GM18909 (cell line): ENCODE measurements around the gene DHRS1.

Experiments used
- ATAC-seq: cut with Tn5 transposase; IDR thresholded peaks from one replicate; pipeline ENCODE4 v1.9.1; 2021; ENCODE audit warnings: mild to moderate bottlenecking; ENCODE audit not compliant: unreplicated experiment, poor library complexity

Gene DHRS1

DNA sequence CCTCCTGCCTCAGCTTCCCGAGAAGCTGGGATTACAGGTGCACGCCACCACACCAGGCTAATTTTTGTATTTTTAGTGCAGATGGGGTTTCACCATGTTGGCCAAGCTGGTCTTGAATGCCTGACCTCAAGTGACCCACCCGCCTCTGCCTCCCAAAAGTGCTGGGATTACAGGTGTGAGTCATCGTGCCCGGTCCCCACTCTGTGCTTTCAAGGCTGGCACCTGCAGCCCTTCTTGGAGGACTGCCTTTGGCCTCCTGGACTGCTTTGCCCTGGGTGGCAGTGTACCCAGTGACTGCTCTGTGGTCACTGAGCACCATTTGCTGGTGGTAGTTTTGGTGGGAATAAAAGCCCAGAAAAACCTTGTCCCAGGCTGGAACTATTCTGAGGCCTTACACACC lies 12.6 kb downstream of the DHRS1 start:
- no peak for ATAC-seq

DNA sequence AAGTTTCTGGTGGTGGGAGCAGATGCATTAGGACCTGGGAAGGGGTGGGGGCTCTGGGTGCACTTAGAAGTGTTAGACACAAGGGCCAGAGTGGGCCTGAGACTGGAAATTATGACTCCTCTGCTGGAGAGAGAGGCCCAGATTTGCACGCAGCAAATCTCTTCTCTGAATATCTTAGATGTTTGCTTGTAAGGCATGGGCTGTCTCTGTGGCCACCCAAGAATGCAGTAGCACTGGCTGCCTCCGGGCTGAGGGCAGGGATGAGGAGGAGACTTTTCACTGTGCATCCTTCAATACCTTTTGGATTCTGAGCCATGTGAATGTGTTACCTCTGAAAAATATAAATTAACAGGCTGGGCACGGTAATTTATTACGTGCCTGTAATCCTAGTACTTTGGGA lies 14.2 kb downstream of the DHRS1 start:
- no peak for ATAC-seq

DNA sequence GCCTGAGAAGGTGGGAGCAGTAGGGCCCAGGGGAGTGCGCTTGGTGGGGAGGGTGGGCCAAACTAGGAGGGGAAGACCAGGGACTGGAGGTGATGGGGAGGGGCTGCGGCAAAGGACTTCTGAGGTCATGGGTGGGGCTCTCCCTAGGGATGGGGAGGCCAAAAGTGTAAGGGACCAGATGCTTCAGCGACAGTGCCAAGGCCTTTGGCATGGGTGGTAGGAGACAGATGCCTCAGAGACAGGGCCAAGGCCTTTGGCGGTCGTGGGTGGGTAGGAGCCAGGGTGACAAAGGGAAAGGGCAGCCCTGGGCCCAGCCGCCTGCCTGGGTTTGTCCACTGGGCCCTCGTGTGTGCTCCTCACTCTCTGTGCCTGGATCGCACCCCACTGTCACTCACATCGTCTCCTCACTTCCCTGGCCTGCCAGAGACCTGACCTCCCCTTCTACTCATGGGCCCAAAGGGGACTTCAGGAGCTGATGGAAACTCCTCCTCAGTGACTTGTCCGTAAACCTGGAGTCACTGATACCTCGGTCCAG lies 15.0 kb downstream of the DHRS1 start:
- no peak for ATAC-seq

DNA sequence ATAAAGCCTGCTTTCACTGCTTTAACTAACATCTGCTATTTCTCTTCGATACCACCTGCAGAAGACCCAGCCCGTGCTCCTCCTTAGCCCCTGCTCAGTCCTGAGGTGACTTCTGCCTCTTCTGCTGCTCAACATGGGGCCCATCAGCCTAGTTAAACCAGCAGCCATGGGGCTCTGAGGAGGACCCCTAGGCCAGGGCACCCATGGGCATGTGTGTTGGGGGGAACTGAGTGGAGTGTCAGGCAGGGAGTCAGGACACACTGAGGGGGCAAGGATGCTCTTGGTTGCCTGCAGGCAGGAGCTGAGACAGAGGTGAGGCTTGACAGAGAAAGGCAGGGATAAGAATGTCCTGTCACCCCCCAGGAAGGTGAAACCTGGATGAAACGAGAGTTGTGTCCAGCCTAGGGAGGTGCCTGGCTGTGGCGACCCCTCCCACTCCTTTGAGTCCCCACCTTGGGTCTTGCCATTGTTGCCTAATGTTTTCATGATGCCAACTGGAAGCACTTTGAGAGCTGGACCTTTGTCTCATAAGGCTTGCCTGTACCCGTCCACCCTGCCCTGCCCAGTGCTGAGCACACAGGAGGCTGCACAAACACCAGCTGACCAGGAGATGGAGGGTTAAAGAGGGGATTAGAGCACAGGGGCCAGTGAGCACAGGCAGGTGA lies 15.7 kb downstream of the DHRS1 start:
- no peak for ATAC-seq

DNA sequence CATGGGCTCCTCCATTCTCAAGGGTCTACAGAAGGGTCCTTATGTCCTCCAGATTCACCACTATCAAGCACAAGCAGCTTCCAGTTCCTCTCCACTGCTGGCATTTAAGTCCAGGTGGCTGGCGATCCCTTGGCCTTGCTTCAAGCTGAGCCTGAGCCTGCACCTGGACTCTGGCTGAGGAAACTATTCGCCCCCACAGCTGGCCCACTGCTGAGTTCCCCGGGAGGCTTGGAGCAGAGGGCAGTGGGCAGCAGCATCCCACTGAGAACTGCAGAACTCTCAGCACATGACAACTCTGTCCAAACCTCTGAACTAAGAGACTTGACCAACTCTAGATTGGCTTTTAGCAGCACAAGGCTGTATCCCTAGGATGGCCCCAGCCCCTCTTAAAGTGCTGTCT lies 16.8 kb downstream of the DHRS1 start:
- ATAC-seq: no peak

DNA sequence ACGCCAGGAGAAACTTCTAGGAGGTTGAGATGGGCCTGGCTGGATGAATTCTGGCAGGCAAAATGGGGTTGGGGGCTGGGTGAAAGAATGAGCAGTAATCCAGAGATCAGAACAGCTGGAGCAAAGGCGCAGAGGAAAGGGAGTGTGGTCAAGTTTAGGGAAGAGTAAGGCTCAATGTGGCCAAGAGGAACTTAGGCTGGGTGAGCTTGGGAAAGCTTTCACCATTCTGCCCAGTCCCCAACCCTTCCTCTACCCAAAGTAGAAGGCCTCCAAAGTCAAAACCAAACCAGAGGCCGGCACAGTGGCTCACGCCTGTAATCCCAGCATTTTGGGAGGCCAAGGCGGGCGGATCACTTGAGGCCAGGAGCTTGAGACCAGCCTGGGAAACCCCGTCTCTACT lies 17.9 kb downstream of the DHRS1 start:
- no peak for ATAC-seq

DNA sequence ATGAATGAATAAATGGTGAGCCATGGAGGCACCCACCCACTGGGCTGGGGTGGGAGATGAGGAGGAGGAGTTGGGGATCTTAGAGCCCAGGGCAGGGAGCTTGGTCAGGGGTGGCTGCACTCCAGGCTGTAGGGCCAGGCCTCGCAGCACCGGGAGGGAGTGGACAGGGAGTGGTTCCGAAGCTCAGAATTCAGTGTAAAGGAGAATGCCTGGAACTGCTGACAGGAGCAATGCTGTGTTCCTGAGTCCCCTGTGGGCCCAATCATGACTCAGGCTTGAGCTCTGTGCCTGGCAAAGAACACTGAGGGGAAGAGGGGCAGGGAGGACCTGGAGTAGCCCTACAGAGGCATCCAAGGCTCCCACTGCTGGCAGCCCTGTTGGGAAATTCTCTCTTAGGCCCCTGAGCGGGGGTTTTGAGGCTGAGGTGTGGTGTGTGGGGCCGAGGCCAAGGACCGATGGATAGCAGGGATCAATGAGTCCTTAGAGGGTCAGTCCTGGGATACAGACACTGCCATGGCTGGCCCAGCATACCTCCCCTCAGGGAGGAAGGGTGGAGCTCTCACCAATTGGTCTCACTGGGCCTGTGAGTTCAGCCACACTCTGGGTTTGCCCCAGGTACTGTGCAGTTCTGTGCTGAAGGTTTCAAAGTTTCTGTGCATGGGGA lies 18.7 kb downstream of the DHRS1 start:
- ATAC-seq: no peak

DNA sequence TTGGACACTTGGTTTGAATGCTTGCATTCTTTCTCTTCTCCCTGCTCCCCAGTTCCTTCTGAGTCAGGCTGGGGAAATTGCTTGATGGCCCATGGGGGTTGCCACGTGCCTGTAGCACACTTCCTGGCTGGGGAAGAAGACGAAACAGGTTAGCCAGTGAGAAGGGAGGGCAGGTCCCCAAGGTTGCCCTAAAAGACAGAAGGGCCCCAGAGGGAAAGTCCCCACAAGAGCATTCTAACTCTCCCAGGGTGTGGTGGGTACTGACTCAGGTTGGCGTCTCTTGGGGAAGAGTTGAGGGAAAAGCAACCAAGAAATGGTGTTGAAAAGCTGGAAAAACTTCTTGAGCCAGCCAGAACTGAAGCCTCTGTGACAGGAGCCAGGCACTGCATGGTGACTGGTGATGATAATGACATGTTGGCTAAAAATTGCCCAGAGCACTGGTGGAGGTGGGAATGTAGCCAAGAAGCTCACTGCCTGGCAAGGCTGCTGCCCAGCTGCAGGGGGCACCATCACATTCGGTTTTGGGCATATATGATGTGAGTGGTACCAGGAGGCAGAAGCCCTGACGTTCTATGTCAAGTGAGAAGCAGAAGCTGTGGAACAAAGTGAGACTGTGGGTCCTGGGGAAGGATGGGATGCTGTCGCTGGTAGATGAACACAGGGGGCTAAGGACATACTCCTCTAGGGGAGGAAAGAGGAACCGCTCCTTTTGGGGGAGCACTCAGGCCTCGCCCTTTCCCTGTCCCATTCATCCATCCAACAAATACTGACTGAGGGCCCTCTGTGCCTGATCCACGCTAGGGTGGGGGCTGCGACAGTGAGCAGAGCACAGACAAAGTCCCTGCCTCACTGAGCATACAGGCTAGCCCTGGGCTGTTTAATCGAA lies 20.0 kb downstream of the DHRS1 start:
- peak; percentile 77 for ATAC-seq

DNA sequence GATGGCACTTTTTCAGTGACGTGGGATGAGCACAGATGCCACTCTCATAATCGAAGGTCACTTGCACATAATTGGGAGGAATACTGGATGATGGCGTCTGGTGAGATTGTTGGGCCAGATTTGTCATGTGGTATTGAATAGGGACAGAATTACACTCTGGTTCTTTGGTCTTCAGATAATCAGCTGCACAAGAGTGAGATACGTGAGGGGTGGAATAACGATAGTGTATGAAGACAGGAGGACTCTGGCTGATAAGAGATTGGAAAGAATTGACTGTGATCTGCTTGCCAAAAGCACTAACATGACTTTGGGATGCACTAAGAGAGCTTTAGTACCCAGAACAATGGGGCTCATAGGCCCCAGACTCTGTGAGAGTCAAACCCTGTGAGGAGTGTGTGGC lies 21.2 kb downstream of the DHRS1 start:
- ATAC-seq: no peak

DNA sequence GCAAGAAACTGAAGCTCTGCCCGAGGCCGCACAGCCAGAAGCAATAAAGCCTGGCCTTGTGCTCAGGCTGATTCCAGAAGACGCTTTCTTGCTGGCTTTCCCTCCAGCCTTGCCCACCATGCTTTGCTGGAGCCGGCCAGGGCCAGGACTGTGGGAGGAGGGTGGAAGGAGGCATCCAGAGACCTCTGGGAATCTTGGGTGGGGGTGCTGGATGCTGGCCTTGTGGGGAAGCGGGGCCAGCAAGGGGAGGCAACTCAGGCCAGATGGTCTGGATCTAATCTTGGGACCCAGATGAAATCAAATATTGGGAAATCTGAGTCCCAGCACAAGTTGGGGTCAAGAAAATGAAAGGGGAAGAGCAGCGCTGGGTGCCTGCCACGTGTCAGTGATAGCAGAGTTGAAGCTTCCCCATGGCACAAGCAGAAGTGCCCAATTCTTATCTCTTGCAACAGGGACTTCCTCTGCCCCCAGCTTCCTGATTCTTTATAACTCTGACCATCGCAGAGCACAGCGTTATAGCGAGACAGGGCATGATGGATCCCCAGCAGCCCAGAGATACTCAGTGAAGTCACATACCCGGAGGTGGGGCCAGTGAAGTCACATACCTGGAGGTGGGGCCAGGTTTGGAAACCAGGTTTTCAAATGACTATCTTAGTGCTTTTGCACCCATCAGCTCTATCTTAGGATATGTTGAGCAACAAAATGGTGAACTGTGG lies 21.8 kb downstream of the DHRS1 start:
- no peak for ATAC-seq

DNA sequence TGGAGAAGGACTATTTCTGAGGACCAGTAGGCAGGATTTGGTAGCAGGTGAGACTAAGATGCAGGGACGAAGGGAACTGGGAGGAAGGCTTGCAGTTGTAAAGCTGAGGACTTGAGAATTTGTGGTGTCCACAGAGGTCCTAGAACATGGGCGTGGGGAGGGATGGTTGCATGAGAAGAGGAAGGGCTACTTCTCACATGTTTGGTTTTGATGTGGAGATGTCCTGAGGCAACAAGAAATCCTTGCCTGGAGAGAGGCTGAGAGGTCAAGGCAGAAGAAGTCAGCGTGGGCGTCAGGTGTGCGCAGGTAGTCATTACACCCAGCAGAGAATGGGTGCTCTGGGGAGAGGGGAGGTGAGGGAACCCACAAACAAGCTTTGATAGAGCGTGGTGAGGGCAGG lies 22.5 kb downstream of the DHRS1 start:
- ATAC-seq: no peak

DNA sequence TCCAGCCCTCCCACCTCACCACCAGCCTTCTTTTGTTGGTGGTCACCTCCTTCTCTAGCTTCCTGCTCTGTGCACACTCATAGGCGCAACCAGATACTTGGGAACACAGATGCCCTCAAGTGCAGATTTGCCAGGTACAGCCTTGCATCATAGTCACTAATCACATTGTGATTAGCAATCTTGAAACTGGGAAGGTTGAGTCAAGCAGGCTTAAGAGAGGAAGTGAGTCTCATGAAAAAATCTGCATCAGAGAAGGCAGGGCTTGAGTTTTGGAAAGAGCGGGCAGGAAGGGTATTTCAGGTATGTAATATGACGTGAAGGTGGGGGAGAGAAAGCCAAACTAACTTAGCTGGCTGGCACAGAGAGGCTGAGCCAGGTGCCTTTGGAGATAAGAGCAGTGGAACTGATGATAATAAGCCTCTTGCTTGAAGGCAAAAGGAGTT lies 25.5 kb downstream of the DHRS1 start:
- ATAC-seq: peak; percentile 39

DNA sequence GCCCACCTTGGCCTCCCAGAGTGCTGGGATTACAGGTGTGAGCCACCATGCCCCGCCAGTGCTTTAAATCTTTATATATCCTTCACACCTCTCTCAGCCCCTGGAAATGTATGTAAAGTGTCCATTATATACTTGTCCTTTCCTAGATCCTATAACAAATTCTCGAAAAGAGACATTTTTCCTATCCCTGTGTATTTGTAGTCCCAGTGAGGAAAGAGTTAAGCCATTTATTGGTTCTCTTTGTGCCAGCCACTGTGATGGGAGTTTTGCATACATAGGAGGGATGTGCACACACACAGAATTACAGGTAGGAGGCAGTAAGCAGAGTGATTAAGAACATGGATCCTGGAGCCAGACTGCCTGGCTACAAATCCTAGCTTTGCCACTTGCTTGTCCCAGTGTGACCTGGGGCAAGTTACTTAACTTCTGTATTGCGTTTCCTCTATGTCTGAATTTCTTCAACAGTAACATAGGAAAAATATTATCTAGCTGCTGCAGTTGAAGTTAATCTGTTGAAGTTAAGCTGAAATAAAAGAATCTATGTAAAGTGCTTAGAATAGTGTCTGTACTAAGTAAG lies 26.1 kb downstream of the DHRS1 start:
- ATAC-seq: no peak

DNA sequence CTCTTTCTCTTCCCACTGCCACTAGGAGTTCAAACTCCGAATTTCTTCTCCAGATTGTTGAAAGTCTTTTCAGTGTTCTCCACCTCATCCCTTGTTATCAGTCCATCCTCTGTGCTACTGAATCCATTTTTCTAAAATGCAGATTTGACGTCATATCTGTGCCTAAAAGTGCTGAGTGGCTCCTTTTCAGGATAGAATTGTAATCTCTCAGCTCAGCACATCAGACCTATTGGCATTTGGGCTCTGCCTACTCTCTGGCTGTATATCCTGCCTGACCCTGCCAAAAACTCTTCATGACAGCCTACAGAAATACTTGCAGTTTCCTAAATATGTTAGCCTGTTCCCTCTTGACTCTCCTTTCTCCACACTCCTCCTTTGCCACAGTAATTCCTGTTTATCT lies 27.1 kb downstream of the DHRS1 start:
- ATAC-seq: no peak

DNA sequence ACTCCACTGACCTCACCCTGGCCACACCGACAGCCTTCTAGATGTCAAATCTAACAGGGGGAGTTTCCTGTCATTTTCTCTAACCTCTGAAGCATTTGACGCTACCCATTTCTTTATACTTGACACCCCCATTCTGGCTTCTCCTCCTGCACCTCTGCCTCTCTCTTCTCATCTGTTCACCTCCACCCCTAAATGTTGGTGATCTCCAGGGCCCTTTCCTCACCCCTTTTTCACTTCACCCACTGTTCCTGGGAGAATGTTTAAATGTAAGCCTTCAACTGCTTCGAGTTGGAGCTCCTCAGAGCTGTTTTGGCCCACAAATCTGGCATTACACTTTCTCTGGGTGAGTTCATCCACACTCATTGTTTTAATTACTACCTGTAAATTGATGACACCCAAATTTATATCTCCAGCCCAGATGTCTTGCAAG lies 27.7 kb downstream of the DHRS1 start:
- no peak for ATAC-seq

DNA sequence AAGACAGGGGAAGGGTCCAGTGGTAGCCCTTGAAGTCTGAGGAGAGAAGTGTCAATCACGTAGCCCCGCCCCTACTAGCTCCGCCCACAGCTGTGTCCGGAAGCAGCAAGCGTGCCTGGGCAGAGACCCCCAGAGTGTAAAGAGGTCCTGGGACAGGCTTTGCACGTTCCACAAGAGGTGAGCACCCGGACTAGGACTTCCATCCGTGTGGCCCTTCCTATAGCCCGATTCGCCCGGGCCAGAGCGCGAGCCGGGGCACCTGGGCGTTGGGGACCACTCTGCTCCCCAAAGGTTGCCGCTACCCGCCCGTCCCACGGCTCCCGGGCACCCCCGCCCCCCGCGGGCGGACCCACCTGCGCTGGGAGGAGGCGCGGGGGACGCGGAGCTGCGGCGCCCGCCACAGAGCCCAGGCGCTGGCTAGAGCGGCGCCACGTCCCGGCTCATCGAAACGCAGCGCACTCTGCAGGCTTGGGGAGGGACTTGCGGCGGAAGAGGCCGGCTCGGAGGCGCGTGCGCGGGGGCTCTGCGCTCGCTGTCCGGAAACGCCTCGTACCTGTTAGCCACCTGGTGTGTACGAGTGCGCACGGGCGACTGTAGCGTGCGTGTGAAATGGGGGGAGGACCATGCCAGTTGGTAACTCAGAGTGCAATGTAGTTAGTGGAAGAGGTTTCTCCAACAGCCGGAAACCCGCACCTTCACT lies 28.3 kb downstream of the DHRS1 start, which contains the start of gene RABGGTA:
RABGGTA (minus strand) TSS at position 464 of the 700 bp plus-strand sequence. CDS start 482 bp downstream, outside the sequence.
- ATAC-seq: peak; percentile 91

DNA sequence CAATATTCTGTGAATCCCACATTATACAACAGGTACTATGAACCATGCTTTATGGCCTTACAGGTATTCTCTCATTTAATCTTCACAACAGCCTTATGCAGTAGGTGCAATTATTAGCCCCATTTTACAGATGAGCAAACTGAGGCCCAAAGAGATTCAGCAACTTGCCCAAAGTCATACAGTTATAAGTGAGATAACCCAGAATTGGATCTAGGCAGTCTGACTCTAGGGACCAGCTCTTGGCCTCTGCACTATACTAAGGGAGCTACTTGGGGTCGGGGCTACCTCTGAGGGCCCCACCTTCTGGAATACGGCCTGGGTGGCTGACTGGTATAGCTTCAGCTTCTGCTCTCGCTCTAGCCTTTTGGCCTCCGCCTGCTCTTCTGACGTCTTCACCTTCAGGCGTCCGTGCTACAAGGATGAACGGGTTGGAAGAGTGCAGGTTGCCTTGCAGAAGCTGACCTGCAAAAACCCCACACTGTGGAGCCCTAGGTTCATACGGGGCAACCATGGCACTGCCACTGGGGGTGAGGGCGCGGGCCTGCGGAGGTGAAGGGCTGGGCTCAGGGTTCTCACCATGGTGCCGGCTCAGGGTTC lies 28.9 kb downstream of the DHRS1 start:
- ATAC-seq: no peak

DNA sequence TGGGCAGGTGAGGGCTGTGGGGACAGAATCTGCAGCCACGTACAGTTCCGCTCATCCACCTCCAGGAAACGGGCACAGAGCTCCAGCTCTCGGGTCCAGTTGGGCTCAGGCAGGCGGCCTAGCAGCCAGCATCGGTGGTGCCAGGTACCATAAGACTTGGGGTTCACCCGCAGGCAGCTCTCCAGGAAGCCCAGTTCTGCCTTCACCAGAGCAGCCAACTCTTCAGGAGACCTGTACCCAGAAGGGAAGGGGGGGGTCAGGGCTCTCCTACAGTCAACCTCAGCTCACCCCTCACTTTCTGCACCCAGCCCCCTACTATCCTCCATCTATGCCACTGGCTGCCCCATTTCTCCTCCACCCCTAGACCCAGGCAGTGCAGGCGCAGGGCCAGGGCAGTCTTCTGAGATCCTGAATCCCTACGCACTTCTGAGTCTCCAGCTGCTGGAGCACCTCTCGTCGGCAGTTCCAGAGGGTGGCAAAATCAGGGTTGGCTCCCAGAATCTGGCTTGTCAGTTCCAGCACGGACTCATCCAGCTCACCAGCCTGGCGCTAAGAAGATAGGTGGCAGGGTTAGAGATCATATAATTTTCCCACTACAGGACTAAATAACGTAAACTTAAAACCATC lies 29.6 kb downstream of the DHRS1 start:
- ATAC-seq: no peak
